ENCODE data around the gene KCNA4.

DNA sequence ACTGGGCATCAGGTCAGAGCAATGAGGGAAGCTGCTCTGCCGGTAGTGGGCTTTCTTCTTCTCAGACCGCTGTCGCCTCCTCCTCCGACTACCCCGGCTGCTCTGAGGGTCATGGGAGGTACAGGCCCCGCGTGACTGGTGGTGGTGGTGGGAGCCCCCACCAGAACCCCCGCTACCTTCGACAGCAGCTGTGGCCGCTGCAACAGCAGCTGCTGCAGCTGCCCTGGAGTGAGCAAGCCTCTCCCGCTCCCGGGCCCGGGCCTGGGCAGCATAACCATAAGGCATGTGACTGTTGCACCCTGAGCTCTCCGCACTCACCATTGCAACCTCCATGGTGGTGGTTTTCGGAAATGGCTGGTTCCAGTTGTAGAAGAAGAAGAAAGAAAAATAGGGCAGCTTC, 4.5 kb downstream of the KCNA4 start:
- TF ChIP-seq, protein P1, sequence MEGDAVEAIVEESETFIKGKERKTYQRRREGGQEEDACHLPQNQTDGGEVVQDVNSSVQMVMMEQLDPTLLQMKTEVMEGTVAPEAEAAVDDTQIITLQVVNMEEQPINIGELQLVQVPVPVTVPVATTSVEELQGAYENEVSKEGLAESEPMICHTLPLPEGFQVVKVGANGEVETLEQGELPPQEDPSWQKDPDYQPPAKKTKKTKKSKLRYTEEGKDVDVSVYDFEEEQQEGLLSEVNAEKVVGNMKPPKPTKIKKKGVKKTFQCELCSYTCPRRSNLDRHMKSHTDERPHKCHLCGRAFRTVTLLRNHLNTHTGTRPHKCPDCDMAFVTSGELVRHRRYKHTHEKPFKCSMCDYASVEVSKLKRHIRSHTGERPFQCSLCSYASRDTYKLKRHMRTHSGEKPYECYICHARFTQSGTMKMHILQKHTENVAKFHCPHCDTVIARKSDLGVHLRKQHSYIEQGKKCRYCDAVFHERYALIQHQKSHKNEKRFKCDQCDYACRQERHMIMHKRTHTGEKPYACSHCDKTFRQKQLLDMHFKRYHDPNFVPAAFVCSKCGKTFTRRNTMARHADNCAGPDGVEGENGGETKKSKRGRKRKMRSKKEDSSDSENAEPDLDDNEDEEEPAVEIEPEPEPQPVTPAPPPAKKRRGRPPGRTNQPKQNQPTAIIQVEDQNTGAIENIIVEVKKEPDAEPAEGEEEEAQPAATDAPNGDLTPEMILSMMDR (IDR thresholded peaks at IDR 0.05; ENCODE audit: low read length) = no peak
- TF ChIP-seq EZH2 (optimal IDR thresholded peaks at IDR 0.05; ENCODE audit: low read depth, low read length) = no peak
- TF ChIP-seq EZH2phosphoT487 (IDR thresholded peaks at IDR 0.05; ENCODE audit: low read length) = no peak

Data from MM.1S (cell line).